GM19395 (cell line): Measurements from ENCODE around the gene FANCE.

Experiments used
- ATAC-seq: cut with Tn5 transposase; IDR thresholded peaks from one replicate; pipeline ENCODE4 v1.9.1; 2021; ENCODE audit warnings: mild to moderate bottlenecking, moderate library complexity; ENCODE audit not compliant: unreplicated experiment

Gene FANCE

GRCh38 chr6:35483490-35483889 lies 31.4 kb downstream of the FANCE start:
- ATAC-seq = no peak

GRCh38 chr6:35483893-35484645 lies 31.9 kb downstream of the FANCE start:
- ATAC-seq = no peak

- no peak for ATAC-seq
Measured at GRCh38 chr6:35484921-35485392, 32.8 kb downstream of the FANCE start.

GRCh38 chr6:35485402-35485877 lies 33.3 kb downstream of the FANCE start:
- ATAC-seq = no peak

GRCh38 chr6:35486005-35486925 lies 34.1 kb downstream of the FANCE start:
- no peak for ATAC-seq

GRCh38 chr6:35487658-35488516 lies 35.7 kb downstream of the FANCE start:
- ATAC-seq = no peak

GRCh38 chr6:35488517-35488862 lies 36.4 kb downstream of the FANCE start:
- ATAC-seq = no peak

GRCh38 chr6:35489066-35489465 lies 36.9 kb downstream of the FANCE start:
- no peak for ATAC-seq

- no peak for ATAC-seq
Measured at GRCh38 chr6:35489995-35490791, 38.1 kb downstream of the FANCE start.

- ATAC-seq = no peak
Measured at GRCh38 chr6:35490821-35491557, 38.9 kb downstream of the FANCE start.

GRCh38 chr6:35491558-35492257 lies 39.6 kb downstream of the FANCE start:
- no peak for ATAC-seq

- no peak for ATAC-seq
Measured at GRCh38 chr6:35492258-35492973, 40.3 kb downstream of the FANCE start.

- ATAC-seq = no peak
Measured at GRCh38 chr6:35492974-35493284, 40.8 kb downstream of the FANCE start.

- ATAC-seq = no peak
Measured at GRCh38 chr6:35493307-35493983, 41.3 kb downstream of the FANCE start.

- ATAC-seq = no peak
Measured at GRCh38 chr6:35494161-35494563, 42.0 kb downstream of the FANCE start.

- no peak for ATAC-seq
Measured at GRCh38 chr6:35495258-35496035, 43.3 kb downstream of the FANCE start.
